Gastroesophageal sphincter (tissue), 4 donors: ENCODE measurements around the gene FRMD4B. TPM values are rescaled to one million over a fixed set of nuclear protein-coding genes. Genes with fewer than 3 reads are reported as not detected.
A peak's percentile ranks its signal among the peaks of the same experiment; 100 is the strongest.

Experiments
- ATAC-seq: fragments of 150-250 bp; one replicate; pipeline ENCODE4 v1.9.1; 2016; ENCODE audit warnings: mild to moderate bottlenecking, moderate library complexity
- H3K27ac ChIP-seq, 4 donors: fragments of 200-600 bp; sonication (generic) in 3 of 4; 1 replicate in 3 of 4; 2 replicates in 1 of 4; pipeline ENCODE4 v1.5.1; 2016 to 2019
- H3K27me3 ChIP-seq: fragments of 200-600 bp; sonication (generic); one replicate; pipeline ENCODE4 v1.5.1; 2019
- H3K36me3 ChIP-seq, 2 donors: fragments of 200-600 bp; sonication (generic); one replicate each; pipeline ENCODE4 v1.5.1; 2019; ENCODE audit warnings: control low read depth in 1 of 2
- H3K4me1 ChIP-seq, 3 donors: fragments of 200-600 bp; sonication (generic); 1 replicate in 2 of 3; 2 replicates in 1 of 3; pipeline ENCODE4 v1.5.1; 2016 to 2019; ENCODE audit warnings: control low read depth in 2 of 3
- H3K4me3 ChIP-seq, 2 donors: fragments of 200-600 bp; sonication (generic); one replicate each; pipeline ENCODE4 v1.5.1; 2019; ENCODE audit warnings: mild to moderate bottlenecking in 1 of 2, moderate library complexity in 1 of 2
- H3K9me3 ChIP-seq, 3 donors: fragments of 200-600 bp; sonication (generic); one replicate each; pipeline ENCODE4 v1.5.1; 2017 to 2019; ENCODE audit warnings: control low read depth in 2 of 3
- CTCF ChIP-seq, 4 experiments: fragments of 200-600 bp in 2 of 4; fragments of 450-650 bp in 2 of 4; sonication (generic) in 1 of 4; IDR thresholded peaks; one replicate each; pipeline ENCODE4 v1.5.1; 2017 to 2019; ENCODE audit warnings: antibody characterized with exemption in 4 of 4, mild to moderate bottlenecking in 2 of 4, moderate library complexity in 2 of 4
- EP300 ChIP-seq: sonication (generic); formaldehyde crosslinking; IDR thresholded peaks from one replicate; pipeline ENCODE4 v1.6.1; 2017; ENCODE audit warnings: antibody characterized with exemption, mild to moderate bottlenecking
- POLR2A ChIP-seq, 2 donors: fragments of 450-650 bp; IDR thresholded peaks; one replicate each; pipeline ENCODE4 v1.6.1; 2017; ENCODE audit warnings: antibody characterized with exemption in 2 of 2, mild to moderate bottlenecking in 2 of 2, moderate library complexity in 1 of 2
- POLR2AphosphoS5 ChIP-seq: sonication (generic); formaldehyde crosslinking; IDR thresholded peaks from one replicate; pipeline ENCODE4 v1.6.1; 2017; ENCODE audit warnings: antibody characterized with exemption
- WGBS, 2 donors: methylation state at CpG; one replicate each; pipeline ENCODE4 v1.1.5; 2018; ENCODE audit warnings: low coverage in 1 of 2; 5-methylcytosine and 5-hydroxymethylcytosine counted together
- total RNA-seq, 4 donors: library from RNA; depleted of rRNA; stranded (reverse); fragments of >200 nt; gene quantifications; one replicate each; pipeline ENCODE4 v1.1.0, GENCODE V29; 2016

Gene FRMD4B
- 10 to 100 TPM in 3 of 4 donors, 1 to 10 TPM in 1; 7.1 to 22.3 (median 19.8) TPM for total RNA-seq

GRCh38 chr3:69385723-69386555 is at the start of gene FRMD4B:
TSS of gene FRMD4B (minus strand) at chr3:69386088. CDS start at chr3:69385989, 99 bp downstream.
- Histone ChIP-seq H3K27ac (peak within 1 kb of the TSS in 3 of 4 donors; percentile 46 to 70 (median 55)), H3K36me3 (no peaks in the 10 kb centered on the region), H3K27me3 (peaks cover 67% of the 10 kb centered on the region), H3K4me3 (peak within 1 kb of the TSS; percentile 46 to 60), H3K4me1 (peaks cover 0 to 19% (median 0%) of the 10 kb centered on the region in 3 donors), H3K9me3 (no peaks in the 10 kb centered on the region)
- WGBS, 2 donors = 0 to 2% methylated on average over 4 to 13 of the region's 65 CpGs
- peak; percentile 86 for ATAC-seq
- TF ChIP-seq CTCF (IDR thresholded peaks at IDR 0.05) (peak in 2 of 4 experiments; percentile 9 to 29), POLR2AphosphoS5 (peak; percentile 34), POLR2A (IDR thresholded peaks at IDR 0.05) (peak; percentile 33 to 36), EP300 (no peak)

- Histone ChIP-seq H3K4me3 (no peak overlapping the region), H3K27ac (no peak overlapping the region), H3K9me3 (no peaks in the 10 kb centered on the region), H3K4me1 (peaks cover 0 to 23% (median 0%) of the 10 kb centered on the region in 3 donors), H3K27me3 (no peaks in the 10 kb centered on the region), H3K36me3 (no peaks in the 10 kb centered on the region)
- WGBS, 2 donors = 22 to 35% methylated on average over 3 to 4 of the region's 4 CpGs
- ATAC-seq = no peak
- no peak for TF ChIP-seq POLR2AphosphoS5
- TF ChIP-seq CTCF (IDR thresholded peaks at IDR 0.05) = no peak
- no peak for TF ChIP-seq POLR2A (IDR thresholded peaks at IDR 0.05)
- TF ChIP-seq EP300 = no peak
Measured at GRCh38 chr3:69433969-69434325, 48.1 kb upstream of the FRMD4B start.

- WGBS, 2 donors = 86 to 92% methylated on average over 5 to 6 of the region's 6 CpGs
- no peak for ATAC-seq
- no peaks in the 10 kb centered on the region for H3K27me3 ChIP-seq
- TF ChIP-seq EP300 (no peak), CTCF (IDR thresholded peaks at IDR 0.05) (no peak)
- no peak overlapping the region for H3K4me3 ChIP-seq
- H3K27ac ChIP-seq = no peak overlapping the region
- peaks cover 0 to 26% (median 0%) of the 10 kb centered on the region in 3 donors for H3K4me1 ChIP-seq
- no peaks in the 10 kb centered on the region for H3K36me3 ChIP-seq
- no peaks in the 10 kb centered on the region for H3K9me3 ChIP-seq
Measured at GRCh38 chr3:69433121-69433968, 47.5 kb upstream of the FRMD4B start.

GRCh38 chr3:69428657-69429255 is 42.9 kb upstream of the FRMD4B start:
- WGBS, 2 donors = 60 to 89% methylated on average over 1 of the region's 1 CpG
- no peaks in the 10 kb centered on the region for H3K9me3 ChIP-seq
- no peaks in the 10 kb centered on the region for H3K27me3 ChIP-seq
- peaks cover 0 to 9% (median 0%) of the 10 kb centered on the region in 3 donors for H3K4me1 ChIP-seq
- no peaks in the 10 kb centered on the region for H3K36me3 ChIP-seq
- ATAC-seq = no peak
- TF ChIP-seq POLR2AphosphoS5 = no peak
- TF ChIP-seq CTCF (IDR thresholded peaks at IDR 0.05) = no peak
- TF ChIP-seq POLR2A (IDR thresholded peaks at IDR 0.05) = no peak
- TF ChIP-seq EP300 = no peak
- H3K4me3 ChIP-seq = no peak overlapping the region
- H3K27ac ChIP-seq = no peak overlapping the region
